Cardiac septum (tissue), 1 donor: ENCODE results near the gene OGT. TPM values are rescaled to one million over a fixed set of nuclear protein-coding genes. Genes with fewer than 3 reads are reported as not detected.
"Not testable (repeated sequence)": the region's sequence is repeated elsewhere in the genome, so short reads cannot be mapped to it uniquely, and the experiment has no call there.

Experiments used
- DNase-seq: peaks from one replicate; pipeline ENCODE4 v3.0.0-alpha.2; 2020; ENCODE audit warnings: low spot score
- intact Hi-C: fragments of 100-400 bp; cut with DNase I; formaldehyde crosslinking; loops from one replicate; pipeline ENCODE4 v1.14.0; 2022
- total RNA-seq: library from RNA; stranded (reverse); fragmentation: NEBNext Ultra II Directional; extraction: Animal tissue kit (Norgen Biotek cat#: 25700); gene quantifications from one replicate; pipeline ENCODE4 v1.2.1, GENCODE V29; 2021
- donor health status: DM: no; HTN: no; CAD: no.

Gene OGT
- total RNA-seq, 1 donor from 2014 or later, result 88.0 TPM

- intact Hi-C loops, result no loop called here
Measured at GRCh38 chrX:71534773-71535544, 2.1 kb downstream of the OGT start.

GRCh38 chrX:71536285-71536684 lies 3.4 kb downstream of the OGT start:
- no peak for DNase-seq

More at GRCh38 chrX:71534773-71535544, 2.1 kb downstream of the OGT start:
- no peak for DNase-seq

DNA sequence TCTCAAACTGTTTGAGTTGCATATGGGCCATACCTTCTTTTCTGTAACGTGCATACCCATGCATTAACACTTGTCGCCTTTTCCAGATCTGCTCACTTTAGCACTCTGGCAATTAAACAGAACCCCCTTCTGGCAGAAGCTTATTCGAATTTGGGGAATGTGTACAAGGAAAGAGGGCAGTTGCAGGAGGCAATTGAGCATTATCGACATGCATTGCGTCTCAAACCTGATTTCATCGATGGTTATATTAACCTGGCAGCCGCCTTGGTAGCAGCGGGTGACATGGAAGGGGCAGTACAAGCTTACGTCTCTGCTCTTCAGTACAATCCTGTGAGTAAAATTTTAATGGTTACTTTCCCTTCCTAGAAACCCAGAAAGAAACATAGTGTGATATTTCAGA lies 4.8 kb downstream of the OGT start:
- DNase-seq, result no peak
- intact Hi-C loops, result no loop called here

More at GRCh38 chrX:71536285-71536684, 3.4 kb downstream of the OGT start:
- intact Hi-C loops, result no loop called here

GRCh38 chrX:71540801-71541200 lies 7.9 kb downstream of the OGT start:
- intact Hi-C loops, result no loop called here
- no peak for DNase-seq

DNA sequence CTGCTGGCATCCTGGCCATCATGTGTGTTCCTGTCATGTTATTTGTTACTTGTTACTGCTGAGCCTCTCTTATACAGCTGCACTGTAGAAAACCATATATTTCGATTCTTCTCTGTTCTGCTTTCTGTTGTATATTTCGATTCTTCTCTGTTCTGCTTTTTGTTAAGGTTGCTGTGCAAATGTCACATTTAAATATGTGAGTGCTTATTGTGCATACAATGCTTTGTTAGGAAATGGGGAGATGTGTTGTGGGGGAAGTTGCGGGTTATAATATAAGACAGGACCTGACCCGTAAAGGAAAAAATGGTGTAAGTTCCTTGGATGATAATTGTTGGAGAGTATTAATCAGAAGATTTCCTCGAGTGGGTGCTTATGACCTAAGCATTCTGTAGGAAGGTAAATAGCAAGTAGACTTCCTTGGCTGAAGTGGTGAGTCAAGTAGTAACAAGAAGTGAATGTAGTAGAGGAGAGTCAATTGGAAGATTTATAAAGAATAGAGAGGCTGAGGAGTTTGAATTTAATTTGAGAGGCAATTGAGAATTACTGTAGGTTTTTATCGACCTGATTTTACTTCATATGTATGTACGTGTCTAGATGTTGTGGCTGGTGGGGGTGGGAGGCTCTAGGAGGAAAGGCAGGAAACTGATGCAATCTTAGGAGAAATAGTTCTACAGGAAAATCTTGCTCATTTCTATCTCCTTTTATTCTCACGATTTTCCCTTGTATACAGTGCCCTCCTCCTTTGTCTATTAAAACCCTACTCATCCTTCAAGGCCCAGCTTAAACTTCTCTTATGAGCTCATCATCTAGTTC lies 8.5 kb downstream of the OGT start:
- intact Hi-C loops, result no loop called here
- no peak for DNase-seq

GRCh38 chrX:71542411-71542810 lies 9.5 kb downstream of the OGT start:
- intact Hi-C loops, result no loop called here
- DNase-seq, result no peak

DNA sequence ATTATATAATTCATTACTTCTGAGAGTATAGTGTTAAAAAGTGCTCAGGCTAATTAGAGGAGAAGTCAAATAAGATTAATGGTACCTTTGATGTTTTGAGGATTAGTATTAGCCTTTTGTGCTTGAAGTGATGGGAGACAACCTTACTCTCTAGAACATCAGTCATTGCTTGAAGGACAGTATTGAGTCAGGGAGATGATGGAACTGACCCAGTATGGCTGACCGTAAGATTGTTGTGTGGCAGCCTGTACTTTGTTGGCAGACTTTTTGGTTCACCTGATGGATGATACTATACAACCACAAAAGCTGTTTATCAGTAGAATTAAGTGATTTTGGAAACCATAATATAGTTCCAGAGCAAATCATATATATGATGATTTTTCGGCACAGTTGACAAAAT lies 9.9 kb downstream of the OGT start:
- intact Hi-C loops, result no loop called here
- no peak for DNase-seq

DNA sequence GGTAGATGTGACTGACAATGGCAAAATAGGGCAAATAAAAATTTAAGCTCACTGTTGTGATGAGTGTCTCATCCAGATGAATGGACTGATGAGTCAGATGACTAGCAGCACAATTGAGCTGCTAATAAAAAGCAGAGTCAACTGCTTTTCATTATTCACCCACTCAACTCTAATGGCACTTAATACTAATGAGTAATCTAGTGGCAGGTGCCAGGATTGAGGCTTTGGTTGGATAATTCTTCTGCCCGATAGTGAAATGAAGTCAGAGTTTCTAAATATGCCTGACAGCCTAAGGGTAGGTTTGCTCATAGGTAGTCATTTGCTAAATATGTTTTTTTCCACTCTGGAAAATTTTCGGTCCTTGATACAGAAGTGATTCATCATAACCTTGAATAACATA lies 10.4 kb downstream of the OGT start:
- intact Hi-C loops, result no loop called here
- DNase-seq, result no peak

DNA sequence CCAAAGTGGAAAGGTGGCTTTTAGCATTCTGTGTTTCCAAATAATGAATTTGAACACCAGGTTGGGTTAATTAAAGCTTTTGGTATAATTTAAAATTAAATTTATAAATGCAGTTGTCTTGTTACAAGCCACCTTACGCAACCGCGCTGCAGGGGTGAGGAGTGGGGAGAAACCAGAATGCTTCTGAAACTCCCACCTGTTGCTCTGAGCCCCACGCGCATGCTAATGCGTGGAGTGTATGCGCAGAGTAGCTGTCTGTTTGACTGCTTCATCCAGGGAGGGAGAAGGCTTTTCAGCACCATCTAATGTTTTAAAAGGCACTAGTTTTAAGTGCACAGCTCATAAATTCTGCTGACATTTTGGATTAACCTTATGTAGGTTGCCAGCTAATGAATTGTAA lies 12.5 kb downstream of the OGT start:
- intact Hi-C loops, result no loop called here

DNA sequence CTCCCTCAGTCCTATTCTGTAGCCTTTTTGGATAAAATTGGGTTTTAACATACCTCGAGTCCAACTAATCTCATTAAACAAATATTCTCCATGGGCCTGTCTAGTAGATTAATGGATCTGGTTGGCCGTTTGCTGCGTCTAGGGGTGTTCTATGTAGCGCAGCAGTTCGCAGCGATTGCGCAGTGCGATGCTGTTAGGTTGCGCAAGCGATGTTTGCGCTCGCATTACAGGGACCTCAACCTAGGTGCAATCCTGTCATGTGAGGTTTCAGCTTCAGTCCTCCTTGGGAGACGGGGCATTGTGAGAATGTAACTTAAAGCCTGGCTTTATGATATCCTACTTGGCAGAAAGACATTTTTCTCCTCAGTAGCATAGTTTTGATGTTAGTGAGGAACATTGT lies 14.0 kb downstream of the OGT start:
- DNase-seq, result no peak
- intact Hi-C loops, result no loop called here

More for the DNA sequence above, 12.5 kb downstream of the OGT start:
- DNase-seq, result no peak

DNA sequence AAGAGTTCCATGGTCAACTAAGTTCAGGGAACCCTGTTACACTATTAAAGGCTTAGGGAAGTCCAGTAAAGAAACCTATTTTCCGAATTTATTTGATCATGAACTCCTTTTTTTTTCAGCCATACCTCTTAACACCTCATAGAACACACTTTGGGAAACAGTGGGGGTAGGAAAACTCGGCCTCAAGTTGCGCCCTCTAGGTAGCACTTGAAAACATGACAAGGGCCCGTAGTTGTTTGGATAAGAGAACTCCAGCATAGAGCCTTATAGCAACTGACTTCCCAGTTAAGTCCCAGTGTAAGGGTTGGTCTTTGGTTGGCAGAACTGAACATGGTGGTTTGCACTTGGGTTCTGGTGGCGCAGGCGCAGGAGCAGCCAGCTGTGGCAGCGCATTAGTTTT lies 14.4 kb downstream of the OGT start:
- intact Hi-C loops, result no loop called here
- DNase-seq, result no peak

- DNase-seq, result no peak
- intact Hi-C loops, result no loop called here
Measured at GRCh38 chrX:71549986-71550385, 17.1 kb downstream of the OGT start.

GRCh38 chrX:71550578-71550977 lies 17.7 kb downstream of the OGT start:
- no peak for DNase-seq
- intact Hi-C loops, result no loop called here

DNA sequence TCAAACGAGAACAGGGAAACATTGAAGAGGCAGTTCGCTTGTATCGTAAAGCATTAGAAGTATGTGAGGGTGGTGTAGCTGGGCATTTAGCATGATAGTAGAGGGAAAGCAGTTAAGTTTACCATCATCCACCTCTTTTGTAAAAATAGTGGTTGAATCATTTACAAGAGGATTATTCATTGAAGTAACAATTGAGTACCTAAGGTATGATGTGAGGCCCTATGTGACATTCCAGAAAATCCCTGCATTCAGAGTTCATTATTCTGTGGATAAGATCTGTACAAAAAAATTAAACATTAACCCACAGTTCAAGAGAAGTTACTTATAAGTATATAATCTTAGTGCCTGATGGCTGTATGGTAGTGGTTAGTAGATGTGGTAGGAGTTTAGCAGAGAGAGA lies 23.1 kb downstream of the OGT start:
- intact Hi-C loops, result no loop called here
- no peak for DNase-seq

DNA sequence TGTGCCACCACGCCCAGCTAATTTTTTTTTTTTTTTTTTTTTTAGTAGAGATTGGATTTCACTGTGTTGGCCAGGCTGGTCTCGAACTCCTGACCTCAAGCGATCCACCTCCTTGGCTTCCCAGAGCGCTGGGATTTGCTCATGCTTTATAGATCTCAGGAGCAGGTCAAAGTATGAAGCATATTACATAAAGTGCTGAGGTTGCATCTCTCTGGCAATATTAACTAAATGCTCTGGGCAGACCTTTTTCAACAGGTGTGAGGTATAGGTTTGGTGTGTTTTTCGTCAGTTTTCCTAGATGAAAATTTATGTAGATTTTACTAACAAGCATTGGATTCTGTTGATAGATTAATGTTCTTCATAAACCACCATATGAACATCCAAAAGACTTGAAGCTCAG lies 26.0 kb downstream of the OGT start:
- no peak for DNase-seq
- intact Hi-C loops, result no loop called here

DNA sequence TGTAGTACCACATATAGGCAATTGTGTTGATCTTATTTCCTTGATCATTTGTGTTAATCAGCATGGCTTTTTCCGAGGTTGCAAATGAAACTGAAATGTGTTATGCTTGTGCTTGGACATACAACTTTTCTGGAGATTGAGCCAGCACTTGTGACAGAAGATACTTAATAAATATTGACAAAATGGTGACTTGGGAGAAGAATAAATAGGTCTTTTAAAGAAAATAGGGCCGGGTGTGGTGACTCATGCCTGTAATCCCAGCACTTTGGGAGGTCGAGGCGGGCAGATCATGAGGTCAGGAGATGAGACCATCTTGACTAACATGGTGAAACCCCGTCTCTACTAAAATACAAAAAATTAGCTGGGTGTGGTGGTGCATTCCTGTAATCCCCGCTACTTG lies 26.9 kb downstream of the OGT start:
- DNase-seq, intact Hi-C loops: not testable (repeated sequence)

- intact Hi-C loops, result no loop called here
- DNase-seq, result no peak
Measured at GRCh38 chrX:71563921-71564320, 31.0 kb downstream of the OGT start.

DNA sequence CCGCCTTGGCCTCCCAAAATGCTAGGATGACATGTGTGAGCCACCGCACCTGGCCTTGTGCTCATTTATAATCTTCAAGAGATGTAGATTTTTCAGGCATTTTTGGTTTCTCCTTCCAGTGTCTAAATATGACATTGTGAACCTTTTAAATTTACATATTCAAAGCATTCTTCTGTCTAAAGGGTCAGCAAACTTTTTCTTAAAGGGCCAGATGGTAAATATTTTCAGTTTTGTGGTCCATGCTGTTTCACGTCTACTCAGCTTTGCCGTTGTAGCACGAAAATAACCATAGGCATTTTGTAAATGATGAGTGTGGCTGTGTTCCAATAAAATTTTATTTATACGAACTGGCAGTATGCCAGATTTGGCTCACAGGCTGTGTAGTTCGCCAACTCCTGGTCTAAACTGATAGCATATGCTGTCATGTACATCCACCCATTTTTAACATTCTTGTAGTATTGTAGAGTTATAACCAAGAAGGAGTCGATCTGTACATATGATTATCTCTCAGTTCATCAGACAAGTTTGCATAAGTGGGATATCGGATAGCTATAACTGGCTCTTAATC lies 32.7 kb downstream of the OGT start:
- DNase-seq, result no peak
- intact Hi-C loops, result no loop called here

DNA sequence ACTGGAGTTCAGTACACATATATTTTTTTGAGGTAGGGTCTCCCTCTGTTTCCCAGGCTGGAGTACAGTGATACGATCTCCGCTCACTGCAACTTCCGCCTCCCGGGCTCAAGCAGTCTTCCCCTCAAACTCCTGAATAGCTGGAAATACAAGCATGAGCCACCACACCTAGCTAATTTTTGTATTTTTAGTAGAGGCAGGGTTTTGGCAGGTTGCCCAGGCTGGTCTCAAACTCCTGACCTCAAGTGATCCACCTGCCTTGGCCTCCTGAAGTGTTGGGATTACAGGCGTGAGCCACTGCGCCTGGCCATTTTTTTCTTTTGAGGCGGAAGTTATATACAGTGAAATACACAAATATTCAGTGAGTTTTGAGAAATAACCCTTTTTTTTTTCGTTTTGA lies 38.5 kb downstream of the OGT start:
- intact Hi-C loops, DNase-seq: not testable (repeated sequence)

DNA sequence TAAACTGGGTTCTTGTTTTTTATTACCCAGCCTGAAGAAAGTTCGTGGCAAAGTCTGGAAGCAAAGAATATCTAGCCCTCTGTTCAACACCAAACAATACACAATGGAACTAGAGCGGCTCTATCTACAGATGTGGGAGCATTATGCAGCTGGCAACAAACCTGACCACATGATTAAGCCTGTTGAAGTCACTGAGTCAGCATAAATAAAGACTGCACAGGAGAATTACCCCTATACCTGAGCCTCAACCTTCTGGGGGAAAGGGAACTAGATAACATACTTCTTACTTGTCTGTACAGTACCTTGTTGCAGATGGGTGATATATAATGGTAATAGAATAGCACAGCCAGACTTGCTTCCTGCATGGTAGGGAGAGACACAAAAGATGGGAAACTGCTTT lies 40.7 kb downstream of the OGT start:
- intact Hi-C loops, result no loop called here
- no peak for DNase-seq

- no peak for DNase-seq
- intact Hi-C loops, result no loop called here
Measured at GRCh38 chrX:71577682-71578081, 44.8 kb downstream of the OGT start.
